Breast epithelium (tissue), 3 donors: ENCODE data around the gene QSER1.

Source experiments
- CTCF ChIP-seq, 3 donors: fragments of 450-650 bp; IDR thresholded peaks; one replicate each; pipeline ENCODE4 v1.5.1; 2016 to 2017; ENCODE audit warnings: antibody characterized with exemption in 3 of 3, mild to moderate bottlenecking in 3 of 3, moderate library complexity in 3 of 3
- POLR2A ChIP-seq: fragments of 450-650 bp; IDR thresholded peaks from one replicate; pipeline ENCODE4 v1.6.1; 2016; ENCODE audit warnings: antibody characterized with exemption, mild to moderate bottlenecking, moderate library complexity
- POLR2AphosphoS5 ChIP-seq, 3 donors: sonication (generic); formaldehyde crosslinking; IDR thresholded peaks; one replicate each; pipeline ENCODE4 v1.6.1; 2017; ENCODE audit warnings: antibody characterized with exemption in 3 of 3

- TF ChIP-seq CTCF (IDR thresholded peaks at IDR 0.05) (no peak), POLR2A (no peak), POLR2AphosphoS5 (IDR thresholded peaks at IDR 0.05) (no peak)
Observed at GRCh38 chr11:32991427-32991826, 98.8 kb downstream of the QSER1 start.
